ENCODE data around the gene SPINK8.

DNA sequence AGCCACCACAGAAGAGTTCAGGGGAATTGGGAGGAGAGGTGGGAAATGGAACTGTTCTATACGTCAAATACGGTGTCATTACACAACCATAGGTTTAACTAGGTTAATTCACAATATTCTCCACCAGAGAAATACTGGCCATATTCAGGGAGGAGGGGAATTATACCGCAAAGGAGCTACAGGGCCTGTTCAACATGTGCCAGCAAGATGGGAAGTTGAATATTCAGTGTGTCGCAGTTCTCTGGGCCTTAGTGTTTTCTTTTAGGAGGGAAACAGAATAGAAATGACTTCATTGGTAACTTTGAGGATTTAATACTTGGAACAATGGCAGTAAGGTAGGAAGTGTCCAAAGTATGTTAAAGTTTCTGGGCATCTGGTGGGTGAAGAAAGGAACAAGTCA is 20.5 kb upstream of the SPINK8 start:
- TF ChIP-seq, protein P1, sequence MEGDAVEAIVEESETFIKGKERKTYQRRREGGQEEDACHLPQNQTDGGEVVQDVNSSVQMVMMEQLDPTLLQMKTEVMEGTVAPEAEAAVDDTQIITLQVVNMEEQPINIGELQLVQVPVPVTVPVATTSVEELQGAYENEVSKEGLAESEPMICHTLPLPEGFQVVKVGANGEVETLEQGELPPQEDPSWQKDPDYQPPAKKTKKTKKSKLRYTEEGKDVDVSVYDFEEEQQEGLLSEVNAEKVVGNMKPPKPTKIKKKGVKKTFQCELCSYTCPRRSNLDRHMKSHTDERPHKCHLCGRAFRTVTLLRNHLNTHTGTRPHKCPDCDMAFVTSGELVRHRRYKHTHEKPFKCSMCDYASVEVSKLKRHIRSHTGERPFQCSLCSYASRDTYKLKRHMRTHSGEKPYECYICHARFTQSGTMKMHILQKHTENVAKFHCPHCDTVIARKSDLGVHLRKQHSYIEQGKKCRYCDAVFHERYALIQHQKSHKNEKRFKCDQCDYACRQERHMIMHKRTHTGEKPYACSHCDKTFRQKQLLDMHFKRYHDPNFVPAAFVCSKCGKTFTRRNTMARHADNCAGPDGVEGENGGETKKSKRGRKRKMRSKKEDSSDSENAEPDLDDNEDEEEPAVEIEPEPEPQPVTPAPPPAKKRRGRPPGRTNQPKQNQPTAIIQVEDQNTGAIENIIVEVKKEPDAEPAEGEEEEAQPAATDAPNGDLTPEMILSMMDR (IDR thresholded peaks at IDR 0.05; ENCODE audit: extremely low read depth in 1 of 2, insufficient read depth in 1 of 2, low read depth in 1 of 2, low read length in 2 of 2): no peak
- TF ChIP-seq POLR2A (IDR thresholded peaks at IDR 0.05; ENCODE audit: low read depth, low read length) (no peak), EZH2 (IDR thresholded peaks at IDR 0.05; ENCODE audit: borderline replicate concordance, low read depth, low read length, severe bottlenecking) (no peak), POLR2AphosphoS5 (IDR thresholded peaks at IDR 0.05; ENCODE audit: insufficient read depth, low read depth, low read length) (no peak), FOS (IDR thresholded peaks at IDR 0.05; ENCODE audit: borderline replicate concordance, insufficient read depth, low read length) (no peak), MYC (IDR thresholded peaks at IDR 0.05; ENCODE audit: low read depth, low read length) (no peak), JUN (IDR thresholded peaks at IDR 0.05; ENCODE audit: borderline replicate concordance, insufficient read depth, insufficient read length, low read depth) (no peak)

All from endothelial cell of umbilical vein (primary cell).